A673 (cell line): ENCODE data around the gene PPP2R2D. TPM values are rescaled to one million over a fixed set of nuclear protein-coding genes. Genes with fewer than 3 reads are reported as not detected.
A peak's percentile ranks its signal among the peaks of the same experiment; 100 is the strongest.

ENCODE experiments used
- BruUV-seq: library from RNA; stranded (reverse); fragments of 400-500 nt; replicated peaks from 2 replicates; lab custom pipeline; 2021; lab: Mats Ljungman, UMichigan
- CTCF ChIA-PET: fragments of 300-600 bp; sonication (Branson Sonifier 250); formaldehyde crosslinking; loops from one replicate; lab custom pipeline; 2022; ENCODE audit warnings: antibody characterized with exemption; lab: Charles Lee
- POLR2A ChIA-PET: fragments of 300-600 bp; sonication (Branson Sonifier 250); formaldehyde crosslinking; loops from one replicate; lab custom pipeline; 2022; ENCODE audit warnings: antibody characterized with exemption; ENCODE audit not compliant: low non-redundant PET; lab: Charles Lee
- DNase-seq: peaks from one replicate; pipeline ENCODE4 v3.0.0-alpha.2; 2015; ENCODE audit warnings: low spot score
- H3K27ac ChIP-seq: fragments of 200-600 bp; sonication (generic); 2 replicates; pipeline ENCODE4 v1.5.1; 2016; ENCODE audit warnings: mixed run types, low read depth, mild to moderate bottlenecking, mixed read lengths, antibody characterized with exemption, low read length; ENCODE audit not compliant: poor library complexity, severe bottlenecking
- H3K27me3 ChIP-seq: fragments of 200-600 bp; sonication (generic); replicated peaks from 2 replicates; pipeline ENCODE4 v1.6.1; 2017; ENCODE audit warnings: mixed run types, low read depth, mild to moderate bottlenecking, mixed read lengths, antibody characterized with exemption, low read length; ENCODE audit not compliant: insufficient read depth, poor library complexity
- H3K36me3 ChIP-seq: fragments of 200-600 bp; sonication (generic); 2 replicates; pipeline ENCODE4 v1.6.1; 2016; ENCODE audit warnings: mixed run types, mild to moderate bottlenecking, mixed read lengths, antibody characterized with exemption, low read length; ENCODE audit not compliant: insufficient read depth, poor library complexity, severe bottlenecking
- H3K4me1 ChIP-seq: fragments of 200-600 bp; sonication (generic); 2 replicates; pipeline ENCODE4 v1.6.1; 2017; ENCODE audit warnings: mixed run types, mild to moderate bottlenecking, mixed read lengths, antibody characterized with exemption, low read length; ENCODE audit not compliant: insufficient read depth, poor library complexity, severe bottlenecking
- H3K4me3 ChIP-seq: fragments of 200-600 bp; sonication (generic); 2 replicates; pipeline ENCODE4 v1.5.1; 2016; ENCODE audit warnings: low read depth, mixed run types, mild to moderate bottlenecking, mixed read lengths, low read length; ENCODE audit not compliant: poor library complexity, severe bottlenecking
- H3K9me3 ChIP-seq: fragments of 200-600 bp; sonication (generic); 2 replicates; pipeline ENCODE4 v1.6.1; 2016; ENCODE audit warnings: mixed run types, low read depth, mild to moderate bottlenecking, mixed read lengths, antibody characterized with exemption, low read length; ENCODE audit not compliant: poor library complexity, severe bottlenecking
- EZH2 ChIP-seq: fragments of 200-600 bp; sonication (generic); IDR thresholded peaks from 2 replicates; pipeline ENCODE4 v1.6.1; 2017; ENCODE audit warnings: borderline replicate concordance, low read depth, mild to moderate bottlenecking, mixed read lengths, antibody characterized with exemption, low read length; ENCODE audit not compliant: poor library complexity, severe bottlenecking
- intact Hi-C: fragments of 100-400 bp; cut with micrococcal nuclease; formaldehyde crosslinking; loops from one replicate; pipeline ENCODE4 v1.10.0; 2022; ENCODE audit not compliant: unreplicated experiment
- total RNA-seq: library from RNA; stranded (reverse); gene quantifications from 2 replicates; pipeline ENCODE4 v1.2.3, GENCODE V29; 2021
- TF ChIP-seq, protein P1 (sequence below): fragments of 300-800, 200-600 bp; sonication (generic); conservative IDR thresholded peaks from 2 replicates; pipeline ENCODE4 v1.5.1; 2017; ENCODE audit warnings: low read depth, mild to moderate bottlenecking, antibody characterized with exemption, low read length, moderate library complexity, mixed read lengths

PPP2R2D gene
- total RNA-seq, 1 experiment from 2014 or later = 49.1 TPM

DNA sequence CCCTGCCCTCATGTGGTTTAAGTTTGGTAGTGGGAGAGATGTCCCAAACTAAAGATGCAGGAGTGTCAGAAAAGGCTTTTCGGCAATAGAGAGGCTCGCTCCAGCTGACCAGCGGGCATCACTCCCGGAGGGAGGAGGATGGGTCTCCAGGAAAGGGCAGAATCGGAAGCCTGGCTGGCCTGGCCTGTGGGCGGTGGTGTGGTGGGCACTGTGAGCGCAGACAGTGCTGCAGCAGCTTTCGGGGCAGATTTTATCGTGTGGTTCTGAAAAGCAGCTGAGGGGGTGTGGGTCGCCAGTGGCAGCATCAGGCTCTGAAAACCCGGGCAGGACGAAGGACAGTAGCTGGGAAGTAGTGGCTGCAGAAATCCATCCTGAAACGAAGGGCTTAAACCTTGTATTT is 68.1 kb downstream of the PPP2R2D start:
- peaks cover 19% of the 10 kb centered on the region for H3K4me1 ChIP-seq
- DNase-seq = no peak
- no peak overlapping the region for H3K27ac ChIP-seq
- no TSS peak for BruUV-seq
- intact Hi-C loops = no loop called here
- peaks cover 57% of the 10 kb centered on the region for H3K36me3 ChIP-seq
- CTCF ChIA-PET = no interaction called here
- POLR2A ChIA-PET = no interaction called here
- no peaks in the 10 kb centered on the region for H3K27me3 ChIP-seq
- H3K9me3 ChIP-seq = no peaks in the 10 kb centered on the region
- H3K4me3 ChIP-seq = no peak overlapping the region
- TF ChIP-seq, protein P1, sequence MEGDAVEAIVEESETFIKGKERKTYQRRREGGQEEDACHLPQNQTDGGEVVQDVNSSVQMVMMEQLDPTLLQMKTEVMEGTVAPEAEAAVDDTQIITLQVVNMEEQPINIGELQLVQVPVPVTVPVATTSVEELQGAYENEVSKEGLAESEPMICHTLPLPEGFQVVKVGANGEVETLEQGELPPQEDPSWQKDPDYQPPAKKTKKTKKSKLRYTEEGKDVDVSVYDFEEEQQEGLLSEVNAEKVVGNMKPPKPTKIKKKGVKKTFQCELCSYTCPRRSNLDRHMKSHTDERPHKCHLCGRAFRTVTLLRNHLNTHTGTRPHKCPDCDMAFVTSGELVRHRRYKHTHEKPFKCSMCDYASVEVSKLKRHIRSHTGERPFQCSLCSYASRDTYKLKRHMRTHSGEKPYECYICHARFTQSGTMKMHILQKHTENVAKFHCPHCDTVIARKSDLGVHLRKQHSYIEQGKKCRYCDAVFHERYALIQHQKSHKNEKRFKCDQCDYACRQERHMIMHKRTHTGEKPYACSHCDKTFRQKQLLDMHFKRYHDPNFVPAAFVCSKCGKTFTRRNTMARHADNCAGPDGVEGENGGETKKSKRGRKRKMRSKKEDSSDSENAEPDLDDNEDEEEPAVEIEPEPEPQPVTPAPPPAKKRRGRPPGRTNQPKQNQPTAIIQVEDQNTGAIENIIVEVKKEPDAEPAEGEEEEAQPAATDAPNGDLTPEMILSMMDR = no peak
- no peak for TF ChIP-seq EZH2

DNA sequence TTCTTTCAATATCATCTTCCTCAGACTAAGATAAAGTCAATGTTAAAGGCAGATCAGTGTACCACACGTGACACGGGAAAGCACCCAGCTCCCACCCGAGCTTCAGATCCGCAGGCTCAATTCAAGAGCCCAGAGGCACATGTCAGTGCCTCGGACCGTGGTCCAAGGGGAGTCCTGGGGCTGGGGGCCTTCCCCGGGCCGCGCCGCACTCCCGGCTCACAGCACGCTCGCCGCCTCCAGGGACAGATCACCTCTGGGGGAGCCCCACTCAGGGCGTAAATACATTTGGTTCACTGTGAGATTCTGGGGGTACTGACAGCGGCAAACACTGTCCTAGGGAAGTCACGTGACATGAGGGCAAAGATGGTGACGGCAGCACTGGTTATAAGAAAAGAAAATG is 70.1 kb downstream of the PPP2R2D start:
- POLR2A ChIA-PET = no interaction called here
- CTCF ChIA-PET = no interaction called here
- Histone ChIP-seq H3K36me3 (peaks cover 44% of the 10 kb centered on the region), H3K4me3 (no peak overlapping the region), H3K4me1 (peaks cover 19% of the 10 kb centered on the region), H3K27ac (no peak overlapping the region), H3K9me3 (no peaks in the 10 kb centered on the region), H3K27me3 (no peaks in the 10 kb centered on the region)
- DNase-seq = no peak
- no TSS peak for BruUV-seq
- intact Hi-C loops = no loop called here
- no peak for TF ChIP-seq EZH2

DNA sequence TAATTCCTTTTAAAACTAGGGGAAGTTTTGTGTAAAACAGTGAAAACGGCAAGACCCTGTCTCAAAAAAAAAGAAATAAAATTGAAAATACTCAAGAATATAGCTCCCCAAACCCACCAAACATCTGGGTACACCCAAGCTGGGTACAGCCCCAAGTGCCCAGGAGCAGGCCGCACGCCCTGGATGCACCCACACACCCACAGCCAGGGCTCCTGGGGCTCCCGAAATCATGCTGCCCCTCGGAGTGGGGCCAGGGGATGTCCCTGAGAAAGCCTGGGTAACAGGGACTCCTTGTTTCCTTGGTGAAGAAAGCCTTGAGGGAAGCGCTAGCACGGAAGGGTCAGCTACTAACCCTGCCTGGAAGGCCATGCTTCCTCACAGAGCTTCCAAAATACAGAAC is 70.8 kb downstream of the PPP2R2D start:
- H3K9me3 ChIP-seq = no peaks in the 10 kb centered on the region
- H3K27ac ChIP-seq = peak overlapping the region; percentile 64
- H3K36me3 ChIP-seq = peaks cover 41% of the 10 kb centered on the region
- no TSS peak for BruUV-seq
- CTCF ChIA-PET = no interaction called here
- intact Hi-C loops = no loop called here
- DNase-seq = no peak
- H3K27me3 ChIP-seq = no peaks in the 10 kb centered on the region
- POLR2A ChIA-PET = no interaction called here
- TF ChIP-seq, protein P1 = no peak
- no peak for TF ChIP-seq EZH2
- H3K4me3 ChIP-seq = no peak overlapping the region
- peaks cover 19% of the 10 kb centered on the region for H3K4me1 ChIP-seq

DNA sequence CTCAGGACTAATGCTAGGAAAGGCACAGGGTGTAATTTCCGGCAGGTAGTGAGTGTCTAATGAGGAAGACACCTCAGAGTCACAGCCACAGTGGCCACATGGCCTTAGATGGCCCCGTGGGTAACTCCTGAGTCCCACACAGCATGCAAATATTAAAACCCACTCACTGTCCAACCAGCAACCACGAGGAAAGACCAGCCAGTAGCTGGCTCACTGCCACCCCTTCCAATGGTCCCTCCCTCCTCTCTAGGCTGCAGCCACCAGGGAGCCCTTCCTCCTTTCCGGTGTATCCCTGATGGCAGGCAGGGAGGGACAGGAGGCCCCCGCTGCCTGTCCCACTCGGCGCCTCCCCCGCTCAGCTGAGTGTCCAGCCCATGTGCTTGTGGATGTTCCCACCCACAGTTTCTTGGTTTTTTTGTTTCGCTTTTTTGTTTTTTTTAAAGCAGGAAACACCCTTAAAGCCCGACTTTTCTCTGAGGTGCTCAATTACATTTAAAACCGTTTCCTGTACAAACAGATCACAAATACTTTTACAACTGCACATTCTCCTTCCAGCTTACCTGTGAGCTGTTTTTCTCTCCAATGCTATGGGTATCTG is 71.8 kb downstream of the PPP2R2D start:
- Histone ChIP-seq H3K9me3 (no peaks in the 10 kb centered on the region), H3K4me1 (peaks cover 19% of the 10 kb centered on the region), H3K27ac (peak overlapping the region; percentile 64), H3K4me3 (peak overlapping the region; percentile 5), H3K27me3 (no peaks in the 10 kb centered on the region), H3K36me3 (peaks cover 33% of the 10 kb centered on the region)
- CTCF ChIA-PET = no interaction called here
- BruUV-seq = no TSS peak
- intact Hi-C loops = no loop called here
- peak; percentile 89 for DNase-seq
- POLR2A ChIA-PET = no interaction called here
- TF ChIP-seq, protein P1 = no peak
- no peak for TF ChIP-seq EZH2
